ENCODE measurements around the gene MARCHF9.
"Not testable (repeated sequence)": the region's sequence is repeated elsewhere in the genome, so short reads cannot be mapped to it uniquely, and the experiment has no call there.

The MARCHF9 gene, protein sequence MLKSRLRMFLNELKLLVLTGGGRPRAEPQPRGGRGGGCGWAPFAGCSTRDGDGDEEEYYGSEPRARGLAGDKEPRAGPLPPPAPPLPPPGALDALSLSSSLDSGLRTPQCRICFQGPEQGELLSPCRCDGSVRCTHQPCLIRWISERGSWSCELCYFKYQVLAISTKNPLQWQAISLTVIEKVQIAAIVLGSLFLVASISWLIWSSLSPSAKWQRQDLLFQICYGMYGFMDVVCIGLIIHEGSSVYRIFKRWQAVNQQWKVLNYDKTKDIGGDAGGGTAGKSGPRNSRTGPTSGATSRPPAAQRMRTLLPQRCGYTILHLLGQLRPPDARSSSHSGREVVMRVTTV

DNA sequence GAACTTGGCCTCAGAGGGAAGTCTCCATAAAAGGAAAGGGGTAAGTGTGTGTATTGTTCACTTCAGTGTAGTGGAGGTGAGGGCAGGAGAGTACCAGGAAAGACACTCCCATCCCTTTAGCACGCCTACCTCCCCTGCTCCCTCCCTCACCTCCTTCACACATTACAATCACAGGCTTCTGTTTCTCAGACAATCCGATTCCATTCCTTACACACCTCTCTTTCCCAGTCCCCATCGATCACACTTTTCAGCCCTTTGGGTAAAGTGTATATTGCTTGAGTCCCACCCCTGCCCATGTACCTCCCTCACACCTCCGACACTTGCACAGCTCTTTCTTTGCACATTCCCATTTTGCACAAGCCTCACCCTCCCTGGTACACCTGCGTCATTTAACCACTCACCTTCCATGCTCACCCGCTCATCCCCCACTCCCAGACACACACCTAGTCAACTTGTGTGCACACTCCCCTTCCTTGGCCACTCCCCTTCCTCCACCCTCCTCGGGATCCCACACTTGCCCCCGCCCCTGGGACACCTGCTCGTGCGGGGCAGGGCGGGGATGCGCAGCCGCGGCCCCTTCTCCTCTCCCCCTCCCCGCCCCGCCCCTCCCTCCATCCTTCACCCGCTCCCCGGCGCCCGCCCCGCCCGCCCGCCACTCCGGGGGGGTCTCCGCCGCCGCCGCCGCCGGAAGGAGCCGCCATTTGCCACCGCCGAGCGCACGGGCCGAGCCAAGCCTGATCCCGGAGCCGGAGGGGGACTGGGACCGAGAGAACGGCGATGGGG is at the start of gene MARCHF9:
TSS of gene MARCHF9 (plus strand) at position 693 of the 783 bp plus-strand sequence. CDS start 426 bp downstream, outside the sequence.
- DNase-seq (ENCODE audit: low read depth in 1 of 2, low spot score in 1 of 2): peak; percentile 53 to 82

DNA sequence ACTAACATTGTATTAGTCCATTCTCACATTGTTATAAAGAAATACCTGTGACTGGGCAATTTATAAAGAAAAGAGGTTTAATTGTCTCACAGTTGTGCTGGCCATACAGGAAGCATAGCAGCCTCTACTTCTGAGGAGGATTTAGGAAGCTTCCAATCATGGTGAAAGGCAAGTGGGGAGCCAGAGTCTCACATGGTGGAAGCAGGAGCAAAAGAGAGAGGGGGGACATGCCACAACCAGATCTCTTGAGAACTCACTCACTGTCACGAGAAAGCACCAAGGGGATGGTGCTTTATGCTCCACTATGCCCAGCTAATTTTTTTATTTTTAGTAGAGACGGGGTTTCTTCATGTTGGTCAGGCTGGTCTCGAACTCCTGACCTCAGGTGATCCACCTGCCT is 47.7 kb upstream of the MARCHF9 start:
- no peak for DNase-seq (ENCODE audit: low read depth in 1 of 2, low spot score in 1 of 2)

DNA sequence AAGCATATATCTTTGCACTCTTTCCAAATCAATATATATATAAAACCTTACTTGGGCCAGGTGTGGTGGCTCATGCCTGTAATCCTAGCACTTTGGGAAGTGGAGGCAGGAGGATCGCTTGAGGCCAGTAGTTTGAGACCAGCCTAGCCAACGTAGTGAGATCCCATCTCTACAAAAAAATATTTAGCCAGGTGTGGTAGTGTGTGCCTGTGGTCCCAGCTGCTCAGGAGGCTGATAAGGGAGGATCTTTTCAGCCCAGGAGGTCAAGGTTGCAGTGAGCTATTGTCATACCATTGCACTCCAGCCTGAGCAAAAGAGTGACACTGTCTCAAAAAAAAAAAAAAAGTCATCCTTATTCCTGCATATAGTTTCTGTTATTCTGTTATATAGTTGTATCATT is 46.6 kb upstream of the MARCHF9 start:
- DNase-seq (ENCODE audit: low read depth in 1 of 2, low spot score in 1 of 2): no peak

DNA sequence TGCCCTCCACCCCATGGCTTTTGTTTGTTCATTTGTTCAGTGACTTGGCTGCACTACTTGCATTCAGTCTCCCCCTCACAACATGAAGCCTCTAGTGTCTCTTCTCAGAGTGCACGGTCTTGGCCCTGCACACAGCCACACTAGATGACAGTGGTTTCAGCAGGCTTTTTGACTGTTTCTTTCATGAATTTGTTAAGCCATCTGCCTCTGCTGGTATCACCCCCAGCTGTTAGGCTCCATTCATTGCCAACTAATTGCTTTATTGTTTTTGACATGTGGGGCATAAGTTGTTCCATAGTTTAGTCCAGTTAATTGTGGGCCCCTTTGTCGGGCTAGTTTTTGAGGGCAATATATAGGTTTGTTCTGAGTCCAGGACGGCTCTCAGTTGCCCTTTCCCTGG is 42.2 kb upstream of the MARCHF9 start:
- no peak for DNase-seq (ENCODE audit: low read depth in 1 of 2, low spot score in 1 of 2)

DNA sequence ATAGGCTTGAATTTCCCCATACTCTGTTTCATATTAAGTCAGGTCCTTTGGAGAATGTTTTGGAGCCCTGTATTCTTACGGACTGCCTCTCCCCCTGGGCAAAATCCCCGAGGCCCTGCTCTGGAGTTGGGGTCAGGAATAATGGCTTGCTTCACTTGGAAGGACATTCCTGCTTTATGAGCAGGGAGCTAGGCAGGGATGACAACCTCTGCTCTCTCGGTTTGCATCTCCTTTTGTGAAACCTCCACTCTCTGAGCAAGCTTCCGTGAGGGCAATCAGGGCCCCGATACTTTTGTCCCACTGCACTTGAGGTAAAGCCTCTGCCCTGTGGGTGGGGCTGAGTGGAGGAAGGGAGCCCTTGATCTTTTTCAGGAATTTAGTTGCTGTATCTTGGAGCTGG is 41.7 kb upstream of the MARCHF9 start:
- no peak for DNase-seq (ENCODE audit: low read depth in 1 of 2, low spot score in 1 of 2)

DNA sequence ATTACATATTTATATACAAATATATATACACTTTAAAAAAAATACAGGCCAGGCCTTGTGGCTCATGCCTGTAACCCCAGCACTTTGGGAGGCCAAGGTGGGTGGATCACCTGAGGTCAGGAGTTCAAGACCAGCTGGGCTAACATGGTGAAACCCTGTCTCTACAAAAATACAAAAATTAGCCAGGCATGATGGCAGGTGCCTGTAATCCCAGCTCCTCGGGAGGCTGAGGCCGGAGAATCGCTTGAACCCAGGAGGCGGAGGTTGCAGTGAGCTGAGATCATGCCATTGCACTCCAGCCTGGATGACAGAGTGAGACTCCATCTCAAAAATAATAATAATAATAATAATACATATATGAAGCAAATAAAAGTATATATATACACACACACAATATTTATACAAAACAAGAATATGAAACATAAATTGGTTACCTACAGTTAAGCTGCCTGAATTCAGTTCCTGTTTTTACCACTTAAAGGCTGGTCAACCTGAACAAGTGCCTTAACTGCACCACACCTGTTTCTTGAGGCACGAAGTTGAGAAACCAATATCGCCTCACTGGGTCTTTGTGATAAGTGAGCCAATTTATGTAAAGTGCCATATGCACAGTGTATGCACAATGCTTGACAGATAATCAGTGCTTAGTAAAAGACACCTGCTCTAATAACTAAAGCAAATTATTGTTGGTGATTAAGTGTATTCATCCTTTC is 39.7 kb upstream of the MARCHF9 start:
- DNase-seq (ENCODE audit: low read depth in 1 of 2, low spot score in 1 of 2): not testable (repeated sequence)

DNA sequence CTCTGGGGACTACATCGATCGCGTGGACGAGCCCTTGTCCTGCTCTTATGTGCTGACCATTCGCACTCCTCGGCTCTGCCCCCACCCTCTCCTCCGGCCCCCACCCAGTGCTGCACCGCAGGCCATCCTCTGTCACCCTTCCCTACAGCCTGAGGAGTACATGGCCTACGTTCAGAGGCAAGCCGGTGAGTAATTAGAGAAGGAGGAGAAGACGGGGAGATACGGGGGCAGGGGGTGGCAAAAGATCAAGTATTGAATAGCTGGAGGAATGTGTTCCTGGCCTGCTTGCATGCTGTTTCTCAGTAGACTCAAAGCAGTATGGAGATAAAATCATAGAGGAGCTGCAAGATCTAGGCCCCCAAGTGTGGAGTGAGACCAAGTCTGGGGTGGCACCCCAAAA is 39.1 kb upstream of the MARCHF9 start:
- no peak for DNase-seq (ENCODE audit: low read depth in 1 of 2, low spot score in 1 of 2)

DNA sequence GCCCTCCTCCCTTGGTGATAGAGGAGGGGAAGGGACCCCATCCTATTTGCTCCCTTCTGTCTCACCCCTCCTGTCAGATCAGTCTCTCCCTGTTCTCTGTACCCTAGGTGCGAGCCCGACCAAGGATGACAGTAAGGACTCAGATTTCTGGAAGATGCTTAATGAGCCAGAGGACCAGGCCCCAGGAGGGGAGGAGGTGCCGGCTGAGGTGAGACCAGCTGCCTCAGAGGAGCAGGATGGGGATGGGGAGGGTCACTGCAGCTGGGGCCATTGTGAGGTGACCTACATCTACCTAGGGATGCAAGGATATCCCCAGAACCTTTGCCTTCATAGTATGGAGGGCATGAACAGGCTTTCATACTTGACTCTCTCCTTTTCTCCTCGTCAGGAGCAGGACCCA is 38.6 kb upstream of the MARCHF9 start:
- DNase-seq (ENCODE audit: low read depth in 1 of 2, low spot score in 1 of 2): no peak

DNA sequence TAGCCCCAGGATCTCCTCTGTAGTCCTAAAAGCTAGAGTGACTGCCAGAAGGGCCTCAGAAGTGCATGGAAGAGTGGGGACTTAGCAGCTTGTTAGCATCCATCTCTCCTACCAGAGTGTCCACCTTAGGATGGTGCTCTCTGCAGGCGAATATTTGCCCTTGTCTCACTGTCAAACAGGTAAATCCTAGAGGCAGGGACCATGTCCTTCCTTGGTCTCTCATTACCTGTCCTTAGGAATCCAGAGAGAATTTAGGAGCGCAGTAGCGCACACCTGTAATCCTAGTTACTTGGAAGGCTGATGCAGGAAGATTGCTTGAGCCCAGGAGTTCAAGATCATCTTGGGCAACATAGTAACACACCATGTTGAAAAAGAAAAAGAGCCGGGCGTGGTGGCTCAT is 37.8 kb upstream of the MARCHF9 start:
- DNase-seq (ENCODE audit: low read depth in 1 of 2, low spot score in 1 of 2): no peak

DNA sequence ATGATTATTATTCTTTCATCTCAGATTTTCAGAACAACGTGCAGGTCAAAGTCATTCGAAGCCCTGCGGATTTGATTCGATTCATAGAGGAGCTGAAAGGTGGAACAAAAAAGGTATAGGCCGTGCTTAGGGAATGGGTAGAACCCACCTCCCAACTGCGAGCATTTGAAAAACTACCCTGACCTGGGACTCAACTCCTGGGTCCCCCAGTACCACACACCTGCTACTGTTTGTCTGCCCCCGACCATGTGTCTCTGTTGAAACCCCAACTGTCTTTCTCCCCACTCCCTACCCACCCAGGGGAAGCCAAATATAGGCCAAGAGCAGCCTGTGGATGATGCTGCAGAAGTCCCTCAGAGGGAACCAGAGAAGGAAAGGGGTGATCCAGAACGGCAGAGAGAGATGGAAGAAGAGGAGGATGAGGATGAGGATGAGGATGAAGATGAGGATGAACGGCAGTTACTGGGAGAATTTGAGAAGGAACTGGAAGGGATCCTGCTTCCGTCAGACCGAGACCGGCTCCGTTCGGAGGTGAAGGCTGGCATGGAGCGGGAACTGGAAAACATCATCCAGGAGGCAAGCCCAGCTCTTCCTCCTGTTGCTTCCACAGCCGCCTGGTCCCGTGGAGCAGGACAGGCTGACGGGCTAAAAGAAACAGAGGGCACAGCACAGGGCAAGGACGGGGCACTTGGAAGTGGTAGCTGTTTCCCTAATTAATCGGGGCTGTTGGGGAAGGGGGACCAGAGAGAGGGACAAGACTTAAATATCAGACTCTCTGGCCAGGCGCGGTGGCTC is 36.9 kb upstream of the MARCHF9 start:
- no peak for DNase-seq (ENCODE audit: low read depth in 1 of 2, low spot score in 1 of 2)

DNA sequence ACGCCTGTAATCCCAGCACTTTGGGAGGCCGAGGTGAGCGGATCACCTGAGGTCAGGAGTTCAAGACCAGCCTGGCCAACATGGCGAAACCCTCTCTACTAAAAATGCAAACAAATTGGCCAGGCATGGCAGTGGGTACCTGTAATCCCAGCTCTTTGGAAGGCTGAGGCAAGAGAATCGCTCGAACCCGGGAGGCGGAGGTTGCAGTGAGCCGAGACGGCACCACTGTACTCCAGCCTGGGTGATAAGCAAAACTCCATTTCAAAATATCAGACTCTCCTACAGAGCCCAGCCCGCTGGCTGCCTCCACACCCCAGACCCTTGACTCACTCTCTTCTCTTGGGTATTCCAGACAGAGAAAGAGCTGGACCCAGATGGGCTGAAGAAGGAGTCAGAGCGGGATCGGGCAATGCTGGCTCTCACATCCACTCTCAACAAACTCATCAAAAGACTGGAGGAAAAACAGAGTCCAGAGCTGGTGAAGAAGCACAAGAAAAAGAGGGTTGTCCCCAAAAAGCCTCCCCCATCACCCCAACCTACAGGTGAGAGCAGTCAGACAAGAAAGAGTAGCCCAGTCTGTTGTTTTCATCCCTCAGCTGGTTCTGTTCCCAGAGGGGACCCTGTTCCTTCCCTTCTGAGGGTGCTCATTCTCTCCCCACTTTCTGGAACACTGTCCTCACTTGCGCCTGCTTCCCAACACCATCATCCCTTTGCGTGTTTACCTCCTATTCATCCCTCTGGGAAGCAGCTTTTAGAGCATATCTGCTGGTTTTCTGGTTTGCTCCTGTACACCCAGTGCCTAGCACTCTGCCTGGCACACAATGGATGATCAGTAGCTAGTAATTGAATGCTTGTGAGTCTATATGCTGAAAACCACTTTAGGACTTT is 36.0 kb upstream of the MARCHF9 start:
- no peak for DNase-seq (ENCODE audit: low read depth in 1 of 2, low spot score in 1 of 2)

DNA sequence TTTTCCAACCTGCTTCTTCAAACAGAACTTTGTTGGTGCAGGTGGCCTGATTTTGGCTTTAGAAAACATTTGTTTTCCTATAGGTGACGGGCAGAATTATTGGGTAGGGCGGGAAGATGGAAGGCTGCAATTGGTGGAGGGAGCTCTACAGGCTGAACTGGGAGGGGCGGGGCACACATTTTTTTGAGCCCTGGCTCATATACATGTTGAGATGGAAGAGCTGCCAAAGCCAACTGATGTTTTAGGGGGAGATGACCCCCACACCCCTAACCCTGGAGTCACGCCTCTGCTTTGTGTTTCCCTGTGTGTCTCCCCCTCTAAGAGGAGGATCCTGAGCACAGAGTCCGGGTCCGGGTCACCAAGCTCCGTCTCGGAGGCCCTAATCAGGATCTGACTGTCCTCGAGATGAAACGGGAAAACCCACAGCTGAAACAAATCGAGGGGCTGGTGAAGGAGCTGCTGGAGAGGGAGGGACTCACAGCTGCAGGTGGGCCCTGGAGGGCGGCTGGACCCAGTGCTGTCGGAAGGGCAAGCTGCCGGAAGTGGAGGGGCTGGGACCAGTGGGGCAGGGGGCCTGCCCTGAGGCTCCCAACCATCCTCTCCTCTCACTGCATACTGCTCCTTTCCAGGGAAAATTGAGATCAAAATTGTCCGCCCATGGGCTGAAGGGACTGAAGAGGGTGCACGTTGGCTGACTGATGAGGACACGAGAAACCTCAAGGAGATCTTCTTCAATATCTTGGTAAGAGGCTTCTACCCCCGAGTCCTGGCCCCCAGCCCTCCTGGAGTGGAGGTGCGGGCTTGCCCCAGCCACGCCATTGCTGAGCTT is 34.9 kb upstream of the MARCHF9 start:
- DNase-seq (ENCODE audit: low read depth in 1 of 2, low spot score in 1 of 2): no peak

DNA sequence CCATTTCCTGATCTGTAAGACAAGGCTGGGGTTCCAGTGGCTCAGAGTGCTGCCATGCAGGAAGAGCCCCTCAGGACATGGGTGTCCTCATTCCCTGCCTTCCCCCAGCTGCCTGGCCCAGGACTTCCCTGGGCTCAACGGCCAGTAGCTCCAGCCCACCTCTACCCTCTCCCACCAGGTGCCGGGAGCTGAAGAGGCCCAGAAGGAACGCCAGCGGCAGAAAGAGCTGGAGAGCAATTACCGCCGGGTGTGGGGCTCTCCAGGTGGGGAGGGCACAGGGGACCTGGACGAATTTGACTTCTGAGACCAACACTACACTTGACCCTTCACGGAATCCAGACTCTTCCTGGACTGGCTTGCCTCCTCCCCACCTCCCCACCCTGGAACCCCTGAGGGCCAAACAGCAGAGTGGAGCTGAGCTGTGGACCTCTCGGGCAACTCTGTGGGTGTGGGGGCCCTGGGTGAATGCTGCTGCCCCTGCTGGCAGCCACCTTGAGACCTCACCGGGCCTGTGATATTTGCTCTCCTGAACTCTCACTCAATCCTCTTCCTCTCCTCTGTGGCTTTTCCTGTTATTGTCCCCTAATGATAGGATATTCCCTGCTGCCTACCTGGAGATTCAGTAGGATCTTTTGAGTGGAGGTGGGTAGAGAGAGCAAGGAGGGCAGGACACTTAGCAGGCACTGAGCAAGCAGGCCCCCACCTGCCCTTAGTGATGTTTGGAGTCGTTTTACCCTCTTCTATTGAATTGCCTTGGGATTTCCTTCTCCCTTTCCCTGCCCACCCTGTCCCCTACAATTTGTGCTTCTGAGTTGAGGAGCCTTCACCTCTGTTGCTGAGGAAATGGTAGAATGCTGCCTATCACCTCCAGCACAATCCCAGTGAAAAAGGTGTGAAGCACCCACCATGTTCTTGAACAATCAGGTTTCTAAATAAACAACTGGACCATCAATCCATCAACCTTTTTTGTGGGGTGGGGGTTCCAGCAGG is 34.0 kb upstream of the MARCHF9 start:
- DNase-seq (ENCODE audit: low read depth in 1 of 2, low spot score in 1 of 2): no peak

DNA sequence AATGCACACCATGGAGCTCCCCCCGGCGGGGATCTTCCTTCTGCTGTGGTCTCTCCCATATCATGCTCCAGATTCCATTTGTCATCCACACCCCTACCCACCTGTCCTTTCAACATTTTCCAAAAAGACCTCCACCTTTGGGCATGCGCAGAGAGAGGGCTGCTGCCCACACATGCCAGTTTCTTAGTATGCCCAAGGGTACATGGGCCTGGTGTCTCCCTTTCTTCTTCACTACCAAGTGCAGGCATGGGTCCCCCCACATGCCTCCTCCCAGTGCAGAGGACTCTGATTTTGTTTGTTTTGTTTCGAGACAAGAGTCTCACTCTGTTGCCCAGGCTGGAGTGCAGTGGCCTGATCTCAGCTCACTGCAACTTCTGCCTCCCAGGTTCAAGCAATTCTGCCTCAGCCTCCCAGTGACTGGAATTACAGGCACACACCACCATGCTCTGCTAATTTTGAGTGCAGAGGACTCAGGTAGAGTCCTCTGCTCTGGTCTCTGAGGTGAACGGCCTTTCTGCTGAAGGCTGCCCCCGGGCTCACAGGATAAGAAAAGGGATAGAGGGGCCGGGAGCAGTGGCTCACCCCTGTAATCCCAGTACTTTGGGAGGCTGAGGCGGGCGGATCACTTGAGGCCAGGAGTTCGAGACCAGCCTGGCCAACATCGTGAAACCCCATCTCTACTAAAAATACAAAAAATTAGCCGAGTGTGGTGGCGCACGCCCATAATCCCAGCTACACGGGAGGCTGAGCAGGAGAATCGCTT is 32.9 kb upstream of the MARCHF9 start:
- not testable (repeated sequence) for DNase-seq (ENCODE audit: low read depth in 1 of 2, low spot score in 1 of 2)

DNA sequence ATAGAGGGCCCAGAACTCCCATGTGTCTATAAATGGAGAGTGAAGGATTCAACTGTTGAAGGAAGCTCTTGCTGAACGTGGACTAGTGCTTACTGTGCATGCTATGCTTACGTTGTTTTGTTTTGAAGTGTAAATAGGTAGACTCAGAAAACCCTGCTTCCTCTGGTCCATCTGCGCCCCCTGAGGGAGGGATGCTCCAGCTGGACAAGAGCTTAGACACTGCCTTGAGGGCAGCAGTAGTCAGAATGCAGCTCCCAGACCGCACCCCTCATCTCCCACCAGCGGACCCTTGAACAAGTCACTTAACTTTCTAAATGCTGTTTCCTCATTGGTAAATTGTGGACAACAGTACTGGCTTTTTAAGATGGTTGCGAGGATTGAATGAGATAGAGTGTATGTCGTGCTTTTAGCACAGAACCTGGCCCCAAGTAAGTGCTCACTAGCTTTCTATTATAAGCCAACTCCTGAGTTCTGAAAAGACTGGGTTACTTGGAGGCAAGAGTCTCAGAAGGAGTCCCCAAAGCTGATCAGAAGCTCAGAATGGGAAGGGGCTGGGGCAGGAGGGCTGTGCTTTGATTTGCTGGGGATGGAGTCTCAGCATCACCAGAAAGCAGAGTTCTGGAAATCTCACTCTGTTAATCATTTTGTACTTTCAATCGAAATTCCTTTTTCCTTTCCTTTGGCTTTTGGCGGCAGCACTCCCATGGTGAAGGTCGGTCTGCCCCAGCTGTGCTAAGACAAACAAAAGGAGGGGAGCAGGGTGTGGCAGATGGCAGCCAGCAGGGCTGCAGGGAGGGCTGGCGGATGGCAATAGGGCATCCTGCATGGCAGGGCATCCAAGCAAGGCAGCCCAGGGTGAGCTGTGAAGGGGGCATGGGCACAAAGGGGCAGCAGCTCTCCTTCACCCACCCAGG is 31.9 kb upstream of the MARCHF9 start:
- no peak for DNase-seq (ENCODE audit: low read depth in 1 of 2, low spot score in 1 of 2)

DNA sequence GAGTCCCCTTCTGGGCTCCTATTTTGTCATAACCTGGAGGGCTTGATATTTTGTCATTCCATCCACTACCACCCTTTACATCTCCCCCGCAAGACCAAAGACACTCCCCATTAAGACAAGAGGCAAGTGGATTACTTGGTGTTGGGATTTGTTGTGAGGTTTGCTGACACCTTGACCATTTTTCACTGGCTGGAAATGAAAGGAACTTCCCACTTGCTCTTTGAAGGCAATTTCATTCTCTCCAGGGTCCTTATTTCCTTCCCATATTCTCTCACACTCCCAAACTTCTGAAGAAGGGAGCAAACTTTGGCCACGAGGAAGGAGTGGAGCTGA is 31.3 kb upstream of the MARCHF9 start:
- no peak for DNase-seq (ENCODE audit: low read depth in 1 of 2, low spot score in 1 of 2)
